Activated CD4-positive, alpha-beta T cell treated with anti-CD3 and anti-CD28 coated beads, Interleukin-2, amount 50 U/mL, for 48 hours (primary cell): ENCODE measurements around the gene WWP2.
"Not testable (repeated sequence)": the region's sequence is repeated elsewhere in the genome, so short reads cannot be mapped to it uniquely, and the experiment has no call there.

Experiments used
- DNase-seq, 2 experiments: peaks; one replicate each; pipeline ENCODE4 v3.0.0-alpha.2; 2020

WWP2 gene

DNA sequence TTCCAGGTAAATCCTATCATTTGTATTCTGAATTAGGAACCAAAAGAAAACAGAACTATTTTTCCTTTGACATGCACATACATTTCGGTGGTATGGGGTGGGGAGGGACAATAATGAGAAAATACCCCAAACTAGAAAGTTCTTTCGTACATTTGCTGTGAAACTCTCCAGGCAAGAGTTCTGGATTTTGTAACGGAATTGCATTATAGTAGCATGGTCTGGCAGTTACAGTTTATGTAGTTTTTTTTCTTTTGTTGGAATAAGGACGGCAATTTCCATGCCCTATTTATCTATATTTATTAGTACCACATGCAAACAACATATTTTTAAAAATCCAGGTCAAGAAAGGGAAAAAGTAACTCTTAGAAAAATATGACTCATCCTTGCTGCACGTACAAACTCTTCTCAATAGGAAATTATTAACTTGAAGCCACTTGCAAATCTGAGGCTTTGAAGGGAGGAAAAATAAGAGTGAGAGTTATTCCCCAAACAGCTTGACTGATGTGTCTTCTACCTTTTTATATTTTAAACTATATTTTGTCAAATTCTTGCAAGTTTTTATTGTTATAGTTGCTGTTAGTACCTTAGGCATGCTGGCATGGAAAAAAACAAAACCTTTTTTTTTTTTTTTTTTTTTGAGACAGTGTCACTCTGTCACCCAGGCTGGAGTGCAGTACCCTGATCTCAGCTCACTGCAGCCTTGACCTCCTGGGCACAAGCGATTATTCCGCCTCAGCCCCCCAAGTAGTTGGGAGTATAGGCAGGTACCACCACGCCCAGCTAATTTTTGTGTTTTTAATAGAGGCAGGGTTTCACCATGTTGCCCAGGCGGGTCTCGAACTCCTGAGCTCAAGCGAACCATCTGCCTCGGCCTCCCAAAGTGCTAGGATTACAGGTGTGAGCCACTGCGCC is 69.3 kb downstream of the WWP2 start:
- no peak for DNase-seq

DNA sequence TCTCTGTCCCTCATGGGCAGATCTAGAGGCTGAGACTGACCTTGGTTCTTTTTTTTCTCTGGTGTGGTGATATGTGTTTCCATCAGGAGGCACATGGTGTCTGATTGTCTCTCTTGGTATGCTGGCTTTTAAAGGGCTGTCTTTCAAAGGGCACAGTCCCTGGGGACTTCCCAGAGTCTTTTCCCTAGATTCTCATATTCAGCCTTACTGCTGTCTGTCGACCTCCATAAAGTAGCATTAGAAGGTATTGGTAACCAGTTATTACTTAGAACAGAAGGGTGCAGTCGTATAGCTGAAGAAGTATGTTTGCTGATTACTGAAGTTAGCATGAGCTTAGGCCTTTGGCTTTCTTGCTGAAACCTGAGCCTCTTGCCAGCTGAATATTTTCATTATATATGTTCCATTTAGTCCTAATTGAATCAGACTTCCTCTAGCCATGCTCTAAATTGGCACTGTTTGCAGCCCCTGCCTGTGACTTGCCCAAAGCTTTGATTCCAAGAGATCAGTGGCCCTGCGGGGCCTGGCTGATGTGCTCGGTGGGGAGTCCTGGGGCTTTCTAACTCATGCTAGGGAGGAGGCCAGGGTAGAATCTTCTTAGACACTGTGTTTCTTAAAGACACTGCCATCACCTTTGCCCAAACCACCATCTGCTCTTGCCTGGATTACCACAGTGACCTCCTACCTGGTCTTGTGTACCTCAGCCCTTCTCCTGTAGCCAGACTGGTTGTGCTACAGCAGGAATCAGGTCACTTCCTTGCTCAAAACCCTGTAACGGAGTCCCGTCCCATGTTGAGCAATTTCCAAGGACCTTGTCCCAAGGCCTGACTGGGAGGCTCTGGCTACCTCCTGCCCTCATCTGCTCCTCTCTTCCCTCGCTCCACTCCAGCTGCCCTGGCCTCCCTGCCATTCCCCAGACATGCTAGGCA is 71.5 kb downstream of the WWP2 start:
- no peak for DNase-seq

DNA sequence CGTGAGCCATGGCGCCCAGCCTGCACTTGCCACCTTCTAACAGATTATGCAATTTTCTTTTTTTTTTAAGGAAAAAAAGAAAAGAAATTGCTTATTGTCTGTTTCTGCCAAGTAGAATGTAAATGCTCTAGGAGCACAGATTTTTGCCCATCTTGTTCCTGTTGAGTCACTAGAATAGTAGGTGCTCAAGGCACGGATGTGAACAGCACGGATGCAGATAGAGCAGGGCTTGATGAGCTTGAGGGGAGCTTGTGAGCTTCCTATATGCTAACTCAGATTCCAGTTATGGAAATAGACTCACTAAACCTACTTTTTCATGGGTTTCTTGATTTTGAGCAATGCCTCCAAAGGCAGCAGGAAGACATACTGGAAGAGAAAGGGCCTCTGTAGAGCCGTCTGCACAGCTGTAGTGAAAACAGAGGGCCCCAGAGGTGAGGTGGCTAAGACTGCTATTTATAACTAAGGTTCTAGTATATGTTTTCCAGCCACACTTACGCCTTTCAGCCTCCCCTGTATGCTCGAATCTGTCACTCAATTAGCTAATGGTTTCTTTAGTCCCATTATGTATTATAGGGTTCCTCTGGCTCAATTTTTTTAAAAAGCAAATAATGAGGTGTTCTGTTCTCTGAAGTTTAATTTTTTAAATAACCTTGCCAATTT is 72.8 kb downstream of the WWP2 start:
- no peak for DNase-seq

DNA sequence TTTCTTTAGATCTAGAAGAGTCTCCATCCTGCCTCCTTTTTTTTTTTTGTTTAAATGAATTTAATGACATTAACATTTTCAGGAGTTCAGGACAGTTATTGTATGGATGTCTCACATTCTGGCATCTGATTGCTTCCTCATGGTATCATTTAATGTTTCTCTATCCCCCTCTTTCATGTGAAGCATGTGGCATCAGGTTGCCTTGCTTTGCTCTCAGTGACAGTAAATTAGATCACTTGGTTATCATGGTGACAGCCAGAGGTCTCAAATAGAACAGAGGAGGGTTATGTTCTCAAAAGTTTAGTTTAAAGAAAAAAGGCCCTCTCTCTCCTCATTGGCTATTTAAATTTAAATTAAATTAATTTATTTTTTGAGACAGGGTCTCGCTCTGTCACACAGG is 74.1 kb downstream of the WWP2 start:
- no peak for DNase-seq

DNA sequence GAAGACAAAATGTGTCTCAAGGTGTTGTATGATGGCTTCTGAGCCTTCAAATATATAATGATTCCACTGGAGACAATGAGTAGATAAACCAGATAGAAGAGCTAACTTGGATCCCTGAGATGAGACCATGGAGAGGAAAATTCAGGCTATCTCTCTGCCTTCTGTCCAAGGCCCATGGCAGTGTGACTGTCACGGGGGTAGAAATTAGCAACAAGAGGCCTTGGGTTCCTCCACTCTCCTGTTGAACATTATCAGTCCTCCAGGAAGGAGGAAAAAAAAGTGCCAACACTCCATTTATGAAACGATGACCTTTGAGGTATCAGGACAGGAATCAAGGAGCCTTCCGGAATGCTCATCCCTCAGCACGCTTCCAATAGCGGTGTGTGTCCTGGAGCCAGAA is 75.2 kb downstream of the WWP2 start:
- DNase-seq: no peak

DNA sequence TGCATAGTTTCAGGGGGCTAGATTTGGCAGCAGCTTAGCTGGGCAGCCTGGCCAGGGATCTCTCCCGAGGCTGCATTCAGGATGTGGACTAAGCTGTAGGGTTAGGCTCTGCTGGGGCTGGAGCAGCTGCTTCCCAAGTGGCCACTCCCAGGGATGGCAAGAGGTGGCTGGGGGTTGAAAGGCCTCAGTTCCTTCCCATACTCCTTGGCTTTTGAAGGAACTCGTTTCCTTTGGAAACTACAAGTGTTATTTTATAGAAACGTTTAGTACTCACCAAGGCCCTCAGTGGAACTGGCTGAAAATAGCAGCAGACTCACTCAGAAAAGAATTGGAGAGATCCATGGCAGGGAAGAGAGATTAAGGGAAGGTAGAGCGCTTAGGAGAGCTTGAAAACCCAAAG is 76.4 kb downstream of the WWP2 start:
- DNase-seq: no peak

DNA sequence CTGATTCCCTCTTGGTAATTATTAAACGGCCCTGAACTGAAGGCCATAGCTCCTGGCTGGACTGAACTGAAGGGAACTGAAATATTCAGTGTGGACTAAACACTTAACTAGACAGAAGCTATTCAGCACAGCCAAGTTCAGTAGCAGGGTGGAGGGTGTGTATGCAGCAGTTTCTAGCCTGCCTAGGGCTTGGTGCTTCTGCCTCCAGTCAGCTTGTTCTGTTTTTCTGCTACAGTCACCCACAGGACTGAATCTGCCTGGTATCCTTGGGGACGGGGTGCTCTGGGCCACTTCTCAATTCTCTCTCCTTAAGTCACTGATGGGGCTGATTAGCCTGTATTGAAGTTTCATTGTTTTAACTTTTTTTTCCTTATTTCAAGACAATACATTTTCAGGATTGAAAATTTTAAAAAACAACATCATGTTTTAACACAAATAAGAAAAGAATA is 77.1 kb downstream of the WWP2 start:
- no peak for DNase-seq

DNA sequence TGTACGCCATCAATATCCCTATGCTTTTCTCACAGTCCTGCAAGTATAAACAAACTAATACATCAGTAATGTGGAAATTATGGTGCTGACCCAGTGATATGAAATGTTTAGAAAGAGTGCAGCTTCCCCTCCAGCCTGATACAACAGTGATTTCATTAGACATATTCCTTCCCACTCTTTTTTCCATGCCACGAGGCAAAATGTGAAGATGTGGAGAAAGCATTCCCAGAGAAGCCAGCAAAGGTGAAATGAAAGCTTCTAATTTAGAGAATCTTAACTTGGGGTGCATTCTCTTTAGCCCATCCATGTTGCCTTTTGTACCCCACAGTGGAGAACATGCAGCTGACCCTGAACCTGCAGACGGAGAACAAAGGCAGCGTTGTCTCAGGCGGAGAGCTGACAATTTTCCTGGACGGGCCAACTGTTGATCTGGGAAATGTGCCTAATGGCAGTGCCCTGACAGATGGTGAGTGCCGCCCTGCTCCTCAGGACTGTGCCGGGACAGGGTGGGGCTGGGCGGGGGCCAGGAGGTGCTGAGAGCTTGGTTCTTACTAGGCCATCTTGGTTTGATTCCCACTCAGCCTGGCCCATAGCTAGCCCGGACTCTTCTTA is 77.8 kb downstream of the WWP2 start:
- DNase-seq: no peak

DNA sequence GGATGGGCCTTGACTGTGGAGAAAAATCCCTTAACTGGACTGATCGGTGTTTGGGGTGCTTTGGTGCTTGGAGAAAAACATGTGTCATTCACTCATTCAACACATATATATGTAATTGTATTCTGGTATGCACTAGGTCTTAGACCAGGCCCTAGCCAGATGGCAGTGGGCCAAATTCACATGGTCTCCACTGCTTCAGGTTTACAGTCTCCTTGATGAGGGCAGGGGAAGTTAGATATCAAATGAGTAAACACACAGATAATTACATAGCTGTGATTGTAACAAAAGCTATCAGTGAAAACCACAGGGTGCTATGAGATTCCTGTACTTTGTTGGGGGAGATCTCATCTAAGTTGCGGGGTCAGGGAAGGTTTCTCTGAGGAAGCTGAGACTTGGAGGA is 78.8 kb downstream of the WWP2 start:
- DNase-seq: no peak

DNA sequence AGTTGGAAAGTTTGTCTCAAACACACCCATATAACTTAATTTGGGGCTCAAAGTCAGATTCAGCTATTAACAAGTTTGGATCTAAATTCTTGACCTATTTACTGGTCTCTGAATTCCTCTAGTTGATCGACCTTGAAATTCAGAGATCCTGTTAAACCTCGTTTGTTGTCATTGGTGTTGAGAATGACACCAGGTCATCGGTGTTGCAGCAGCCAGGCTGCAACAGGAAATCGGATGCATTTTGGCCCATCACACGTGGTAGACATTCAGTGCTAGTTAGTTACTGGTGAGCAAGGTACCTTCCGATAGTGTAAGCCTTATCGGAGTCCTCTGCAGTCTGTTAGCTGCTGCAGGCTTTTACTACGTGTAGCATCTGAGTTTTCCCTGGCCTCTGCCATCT is 82.3 kb downstream of the WWP2 start:
- DNase-seq: no peak

DNA sequence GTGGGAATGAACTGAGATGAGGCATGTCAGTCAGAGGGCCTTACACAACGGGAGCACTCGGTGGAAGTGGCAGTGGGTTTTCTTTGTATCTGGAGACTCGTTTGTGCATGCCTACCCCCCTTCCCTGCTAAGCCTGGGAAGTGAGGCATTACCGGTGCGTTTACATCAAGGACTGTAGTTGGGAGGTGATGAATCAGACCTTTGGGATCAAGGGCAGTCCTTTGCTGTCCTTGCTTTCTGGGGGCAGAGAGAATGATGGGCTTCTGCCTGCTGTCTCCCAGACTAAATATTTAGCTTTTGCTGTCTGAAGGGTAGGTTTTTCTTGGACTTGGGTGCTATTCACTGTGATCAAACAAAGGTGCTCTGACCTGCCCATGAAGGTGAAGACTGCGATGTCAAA is 83.0 kb downstream of the WWP2 start:
- no peak for DNase-seq

DNA sequence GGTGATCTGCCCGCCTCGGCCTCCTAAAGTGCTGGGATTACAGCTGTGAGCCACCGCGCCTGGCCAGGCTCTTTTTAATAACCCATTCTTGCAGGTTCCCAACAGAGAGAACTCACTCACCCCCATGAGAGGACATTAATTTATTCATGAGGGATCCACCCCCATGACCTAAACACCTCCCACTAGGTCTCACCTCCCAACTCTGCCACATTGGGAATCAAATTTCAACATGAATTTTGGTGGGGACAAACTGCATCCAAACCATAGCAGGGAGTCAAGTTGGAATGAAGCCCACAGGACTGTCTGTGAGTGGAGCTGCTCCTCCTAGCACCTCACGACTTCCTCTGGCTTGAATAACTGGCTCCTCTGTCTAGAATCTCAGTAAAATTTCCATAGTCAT is 85.5 kb downstream of the WWP2 start:
- DNase-seq: no peak

DNA sequence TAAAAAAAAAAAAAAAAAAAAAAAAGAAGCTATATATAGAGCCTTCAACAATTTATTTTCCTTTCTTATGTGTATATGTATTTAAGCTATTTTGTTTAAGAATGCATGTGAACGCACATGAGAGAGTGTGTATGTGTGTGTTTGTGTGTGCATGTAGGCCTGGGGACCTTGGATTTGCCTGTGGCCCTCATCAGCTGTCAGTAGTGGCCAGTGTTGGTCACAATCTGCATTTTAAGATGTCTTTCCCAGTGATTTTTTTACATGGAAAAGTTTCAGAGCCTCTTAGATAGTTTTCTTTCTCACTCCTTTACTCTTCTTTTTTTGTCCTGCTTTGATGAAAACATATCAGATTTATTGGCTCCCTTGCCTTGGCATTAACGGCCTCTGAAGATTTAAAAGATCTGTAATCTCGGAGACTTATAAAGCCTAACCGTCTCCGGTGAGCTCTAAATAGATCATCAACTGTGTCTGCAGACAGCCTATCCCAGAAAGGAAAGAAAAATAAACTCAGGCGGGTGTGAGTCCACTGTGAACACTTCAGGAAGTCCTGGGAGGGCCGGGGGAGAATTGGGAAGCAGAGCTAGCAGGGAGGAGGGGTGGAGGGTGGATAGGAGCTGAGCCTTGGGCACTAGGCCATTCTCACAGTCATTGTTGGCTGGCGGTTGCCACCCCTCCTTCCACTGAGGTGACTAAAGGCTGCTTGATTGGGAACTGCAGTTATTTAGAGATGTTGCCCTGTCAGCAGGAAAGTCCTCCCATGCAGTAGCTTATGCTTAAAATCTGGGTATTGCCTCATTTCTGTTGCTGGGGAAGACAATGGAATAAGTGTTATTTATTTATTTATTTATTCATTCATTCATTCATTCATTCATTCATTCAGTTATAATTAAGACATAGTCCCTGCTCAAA is 86.8 kb downstream of the WWP2 start:
- no peak for DNase-seq

DNA sequence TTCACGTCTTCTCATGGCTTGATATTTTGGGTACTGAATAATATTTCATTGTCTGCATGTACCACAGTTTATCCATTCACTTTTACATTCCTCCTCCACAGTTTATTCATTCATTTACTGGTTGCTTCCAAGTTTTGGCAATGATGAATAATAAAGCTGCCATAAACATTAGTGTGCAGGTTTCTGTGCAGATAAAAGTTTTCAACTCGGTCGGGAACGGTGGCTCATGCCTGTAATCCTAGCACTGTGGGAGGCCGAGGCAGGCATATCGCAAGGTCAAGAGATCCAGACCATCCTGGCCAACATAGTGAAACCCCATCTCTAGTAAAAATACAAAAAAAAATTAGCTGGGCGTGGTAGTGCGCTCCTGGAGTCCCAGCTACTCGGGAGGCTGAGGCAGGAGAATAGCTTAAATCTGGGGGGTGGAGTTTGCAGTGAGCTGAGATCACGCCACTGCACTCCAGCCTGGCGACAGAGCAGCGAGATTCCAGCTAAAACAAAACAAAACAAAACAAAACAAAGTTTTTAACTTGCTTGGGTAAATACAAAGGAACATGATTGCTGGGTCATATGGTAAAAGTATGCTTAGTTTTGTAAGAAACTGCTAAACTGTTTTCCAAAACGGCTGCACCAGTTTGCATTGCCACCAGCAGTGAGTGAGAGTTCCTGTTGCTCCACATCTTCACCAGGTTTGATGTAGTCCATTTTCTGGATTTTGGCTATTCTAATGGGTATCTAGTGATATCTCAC is 89.5 kb downstream of the WWP2 start:
- DNase-seq: no peak

DNA sequence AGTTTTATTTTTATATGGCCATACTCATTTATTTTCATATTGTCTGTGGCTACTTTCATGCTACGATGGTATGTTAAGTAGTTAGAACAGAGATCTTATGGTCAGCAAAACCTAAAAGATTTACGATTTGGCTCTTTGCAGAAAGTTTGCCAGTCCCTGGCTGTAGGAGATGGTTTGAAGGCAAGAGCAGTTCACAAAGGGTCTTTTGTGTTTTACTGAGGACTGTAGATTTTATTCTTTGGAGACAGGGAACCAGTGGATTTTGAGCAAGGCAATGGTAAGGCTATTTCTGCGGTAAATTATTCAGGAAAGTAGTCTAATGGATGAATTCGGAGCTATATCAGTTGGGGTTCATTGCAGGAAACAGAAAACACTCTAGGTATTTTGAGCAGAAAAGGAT is 90.7 kb downstream of the WWP2 start:
- no peak for DNase-seq

DNA sequence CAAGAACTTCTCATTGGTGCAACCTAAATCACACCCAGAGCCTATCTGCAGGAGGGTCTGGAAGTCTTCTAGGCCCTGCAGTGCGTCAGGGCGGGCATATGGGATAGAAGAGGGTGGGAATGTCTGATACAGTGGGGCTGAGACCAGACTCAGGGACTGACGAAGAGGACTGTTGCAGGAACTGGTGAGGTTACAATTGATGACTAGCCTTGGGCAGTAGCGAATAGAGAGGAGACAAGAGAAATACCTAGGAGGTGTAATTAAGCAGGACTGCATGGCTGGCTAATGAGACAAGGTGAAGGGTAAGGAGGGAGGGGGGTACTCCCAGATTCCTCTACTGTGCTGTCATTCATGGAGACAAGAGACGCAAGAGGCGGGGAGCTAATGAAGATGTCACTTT is 91.3 kb downstream of the WWP2 start:
- DNase-seq: no peak

DNA sequence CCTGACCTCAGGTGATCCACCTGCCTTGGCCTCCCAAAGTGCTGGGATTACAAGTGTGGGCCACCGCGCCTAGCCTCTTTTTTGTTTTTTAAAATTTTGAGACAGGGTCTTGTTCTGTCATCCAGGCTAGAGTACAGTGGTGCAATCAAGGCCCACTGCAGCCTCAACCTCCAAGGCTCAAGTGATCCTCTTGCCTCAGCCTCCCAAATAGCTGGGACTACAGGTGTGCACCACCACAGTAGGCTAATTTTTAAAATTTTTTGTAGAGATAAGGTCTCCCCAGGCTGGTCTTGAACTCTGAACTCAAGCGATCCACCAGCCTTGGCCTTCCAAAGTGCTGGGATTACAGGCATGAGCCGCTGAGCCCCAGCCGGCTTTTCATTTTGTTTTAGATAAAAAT is 92.6 kb downstream of the WWP2 start:
- not testable (repeated sequence) for DNase-seq

DNA sequence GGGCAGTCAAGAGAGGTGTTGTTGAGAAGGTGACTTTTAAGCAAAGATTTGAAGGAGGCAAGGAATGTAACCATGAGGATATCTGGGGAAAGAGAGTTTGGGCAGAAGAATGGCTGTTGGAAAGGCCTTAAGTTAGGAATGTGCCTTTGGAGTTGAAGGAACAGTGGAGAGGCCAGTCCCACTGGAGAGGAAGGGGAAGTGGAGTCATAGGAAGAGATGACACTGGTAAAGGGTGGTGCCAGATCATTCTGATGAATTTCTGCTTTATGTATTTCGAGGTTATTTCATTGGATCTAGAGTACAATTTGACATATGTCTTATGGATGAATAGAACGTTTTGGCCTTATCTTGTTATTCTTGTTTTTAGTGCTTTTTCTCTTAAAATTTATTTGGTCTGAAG is 93.5 kb downstream of the WWP2 start:
- no peak for DNase-seq

DNA sequence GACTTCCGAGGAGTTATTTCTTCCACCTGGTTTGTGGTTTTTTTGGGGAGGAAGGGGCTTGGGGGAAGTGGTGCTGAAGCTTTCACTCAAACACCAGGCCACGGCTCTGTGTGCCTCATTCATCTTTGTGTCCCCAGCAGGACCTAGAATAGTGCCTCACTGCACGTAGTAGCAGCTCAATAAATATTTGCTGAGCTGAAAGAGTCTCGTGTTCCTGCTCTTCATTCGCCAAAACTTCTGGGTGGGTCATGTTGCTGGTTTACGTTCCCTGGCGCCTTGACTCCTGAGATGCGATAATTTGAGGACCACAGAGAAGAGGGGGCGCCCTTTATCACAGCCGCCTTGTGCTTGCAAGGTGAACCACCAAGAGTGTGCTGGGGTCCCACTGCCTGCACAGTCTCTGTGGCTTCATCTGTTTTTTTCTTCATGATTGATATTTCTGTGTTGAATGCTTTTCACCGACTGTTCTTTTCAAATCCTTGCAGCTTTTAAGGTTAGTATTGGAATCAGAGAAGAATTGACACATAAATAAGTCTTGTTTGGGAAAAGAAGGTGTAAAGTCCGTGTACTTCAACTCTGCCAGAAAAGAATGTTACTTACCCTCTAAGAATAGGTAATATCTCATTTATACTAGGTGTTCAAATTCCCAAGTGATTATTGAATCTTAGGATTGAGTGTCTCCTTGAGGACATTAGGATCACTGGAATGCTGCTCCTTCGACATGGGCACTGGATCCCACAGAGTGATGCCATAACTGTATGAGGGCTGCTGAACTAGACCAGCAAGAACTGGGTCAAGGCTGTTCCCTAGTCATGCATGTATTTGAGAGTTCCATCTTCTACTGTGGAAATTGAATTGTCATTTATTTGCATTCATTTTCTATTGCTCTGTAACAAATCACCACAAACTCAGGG is 96.3 kb downstream of the WWP2 start:
- no peak for DNase-seq
